B cell (primary cell): ENCODE data around the gene BRAF.

Experiments used
- CTCF ChIP-seq: fragments of 200-600 bp; IDR thresholded peaks from one replicate; pipeline ENCODE4 v1.8.0; 2022; ENCODE audit warnings: antibody characterized with exemption, mild to moderate bottlenecking
- EZH2 ChIP-seq: IDR thresholded peaks from 2 replicates; pipeline ENCODE4 v1.6.1; 2012; ENCODE audit warnings: borderline replicate concordance, low read depth, mild to moderate bottlenecking, moderate library complexity, low read length; ENCODE audit not compliant: insufficient read depth, poor library complexity, severe bottlenecking

DNA sequence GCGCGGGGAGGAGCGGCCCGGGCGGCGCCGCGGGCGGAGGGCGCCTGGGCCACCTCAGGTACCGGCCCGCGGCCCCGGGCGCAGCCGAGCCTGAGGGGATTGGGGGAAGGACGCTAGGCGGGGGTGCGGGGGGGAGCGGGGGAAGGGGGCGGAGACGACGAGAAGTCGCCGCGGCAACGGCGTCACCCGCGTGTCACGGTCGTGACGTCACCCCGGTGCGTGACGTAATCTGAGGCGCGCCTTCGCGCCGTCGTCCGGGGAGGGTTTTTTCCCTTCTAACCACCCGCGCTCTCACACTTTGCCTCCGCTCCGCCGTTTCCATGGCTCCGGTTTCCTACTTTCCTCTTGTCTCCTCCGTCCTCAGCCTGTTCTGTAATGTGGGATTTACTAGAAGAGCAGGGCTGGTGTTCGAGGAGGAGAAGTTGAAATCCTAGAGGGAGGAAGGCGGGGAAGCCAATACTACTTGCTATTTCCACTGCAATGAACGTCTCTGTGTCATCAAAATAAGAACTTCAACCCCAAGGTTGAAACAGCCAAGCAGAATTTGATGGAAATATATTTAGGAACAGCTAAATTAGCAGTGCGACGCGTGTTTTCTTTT lies at the start of gene BRAF:
- no peak for TF ChIP-seq EZH2
- TF ChIP-seq CTCF, result no peak
